GM12892 (cell line): Measurements from ENCODE around the gene CCDC57.

ENCODE experiments used
- POLR2A ChIP-seq: IDR thresholded peaks from 2 replicates; pipeline ENCODE4 v1.6.1; 2011; ENCODE audit warnings: low read depth, low read length, control low read depth
- POLR2AphosphoS5 ChIP-seq: IDR thresholded peaks from 2 replicates; pipeline ENCODE4 v1.6.1; 2011; ENCODE audit warnings: low read depth, low read length, control low read depth
- TAF1 ChIP-seq: IDR thresholded peaks from 2 replicates; pipeline ENCODE4 v1.6.1; 2011; ENCODE audit warnings: low read depth, mild to moderate bottlenecking, control low read depth, low read length, borderline replicate concordance

- TF ChIP-seq POLR2AphosphoS5 = no peak
- no peak for TF ChIP-seq POLR2A
- no peak for TF ChIP-seq TAF1
These were observed 130.2 kb downstream of the CCDC57 start for GRCh38 chr17:82082456-82082855.
